Stimulated activated CD4-positive, alpha-beta T cell treated with anti-CD3 and anti-CD28 coated beads, Interleukin-2, amount 100 ng/mL, for 48 hours (primary cell): Measurements from ENCODE around the gene FRMD4A.
"Not testable (repeated sequence)": the region's sequence is repeated elsewhere in the genome, so short reads cannot be mapped to it uniquely, and the experiment has no call there.

ENCODE experiments used
- DNase-seq, 2 donors: peaks; one replicate each; pipeline ENCODE4 v3.0.0-alpha.2; 2020

The FRMD4A gene

DNA sequence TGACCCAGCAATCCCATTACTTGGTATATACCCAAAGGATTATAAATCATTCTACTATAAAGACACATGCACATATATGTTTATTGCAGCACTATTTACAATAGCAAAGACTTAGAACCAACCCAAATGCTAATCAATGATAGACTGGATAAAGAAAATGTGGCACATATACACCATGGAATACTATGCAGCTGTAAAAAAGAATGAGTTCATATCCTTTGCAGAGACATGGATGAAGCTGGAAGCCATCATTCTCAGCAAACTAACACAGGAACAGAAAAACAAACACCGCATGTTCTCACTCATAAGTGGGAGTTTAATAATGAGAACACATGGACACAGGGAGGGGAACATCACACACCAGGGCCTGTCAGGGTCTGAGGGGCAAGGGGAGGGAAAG is 434.6 kb downstream of the FRMD4A start:
- not testable (repeated sequence) for DNase-seq

DNA sequence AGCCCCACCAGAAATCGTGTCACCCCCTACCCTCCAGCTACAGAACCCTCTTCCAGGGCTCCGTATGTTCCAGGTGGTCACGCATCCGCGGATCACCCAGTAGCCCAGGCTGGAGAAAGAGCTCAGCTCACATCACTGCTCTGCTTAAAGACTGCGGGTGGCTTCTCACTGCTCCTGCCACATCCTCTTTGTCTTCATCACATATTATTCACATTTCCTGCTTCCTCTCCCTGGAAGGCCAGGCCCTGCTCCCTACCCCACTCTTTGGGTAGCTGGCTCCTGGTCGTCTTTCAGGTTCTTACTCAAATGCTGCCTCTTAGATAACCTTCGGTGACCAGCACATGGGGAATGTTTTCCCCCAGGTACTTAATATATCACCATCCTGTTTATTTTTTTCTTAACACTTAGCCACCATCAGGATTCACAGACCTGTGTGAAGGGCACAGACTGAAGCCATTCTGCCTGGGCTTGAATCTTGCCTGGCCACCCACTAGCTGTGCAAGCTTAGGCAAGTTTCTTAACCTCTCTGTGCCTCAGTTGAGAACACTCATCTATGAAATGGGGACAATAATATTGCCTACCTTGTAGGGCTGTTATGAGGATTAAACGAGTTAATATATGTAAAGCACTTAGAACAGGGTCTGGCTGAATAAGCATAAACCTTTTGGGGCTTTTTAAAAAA is 436.2 kb downstream of the FRMD4A start:
- DNase-seq, result no peak

DNA sequence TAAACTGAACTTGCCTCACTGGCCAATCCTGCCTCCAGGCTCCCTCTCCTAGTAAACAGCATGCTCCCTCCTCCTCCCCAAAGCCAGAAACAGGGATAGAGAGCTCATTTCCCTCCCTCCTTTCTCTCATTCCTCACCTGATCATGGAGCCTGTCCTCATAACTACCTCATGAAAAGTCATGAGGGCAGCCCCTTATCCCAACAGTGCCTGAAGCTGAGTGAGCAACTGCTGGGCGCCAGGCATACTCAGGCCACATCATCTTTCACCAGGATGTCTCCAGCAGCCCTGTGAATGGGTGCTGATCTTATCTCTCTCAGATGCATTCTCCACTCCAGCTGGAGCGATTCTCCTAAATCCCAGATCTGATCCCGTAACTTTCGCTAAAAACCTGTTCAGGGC is 436.8 kb downstream of the FRMD4A start:
- no peak for DNase-seq

DNA sequence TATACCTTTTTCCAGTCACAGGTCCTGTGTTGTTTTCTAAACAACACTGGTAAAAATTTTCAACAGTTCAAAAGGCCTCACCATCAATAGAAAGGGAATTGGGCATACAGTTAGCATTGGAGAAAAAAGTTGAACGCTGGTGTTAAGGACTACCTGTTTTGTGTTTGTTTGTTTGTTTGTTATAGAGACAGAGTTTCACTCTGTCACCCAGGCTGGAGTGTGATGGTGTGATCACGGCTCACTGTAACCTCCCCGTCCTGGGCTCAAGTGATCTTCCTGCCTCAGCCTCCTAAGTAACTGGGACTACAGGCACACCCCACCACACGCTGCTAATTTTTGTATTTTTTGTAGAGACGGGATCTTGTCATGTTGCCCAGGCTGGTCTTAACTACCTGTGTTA is 437.9 kb downstream of the FRMD4A start:
- no peak for DNase-seq

DNA sequence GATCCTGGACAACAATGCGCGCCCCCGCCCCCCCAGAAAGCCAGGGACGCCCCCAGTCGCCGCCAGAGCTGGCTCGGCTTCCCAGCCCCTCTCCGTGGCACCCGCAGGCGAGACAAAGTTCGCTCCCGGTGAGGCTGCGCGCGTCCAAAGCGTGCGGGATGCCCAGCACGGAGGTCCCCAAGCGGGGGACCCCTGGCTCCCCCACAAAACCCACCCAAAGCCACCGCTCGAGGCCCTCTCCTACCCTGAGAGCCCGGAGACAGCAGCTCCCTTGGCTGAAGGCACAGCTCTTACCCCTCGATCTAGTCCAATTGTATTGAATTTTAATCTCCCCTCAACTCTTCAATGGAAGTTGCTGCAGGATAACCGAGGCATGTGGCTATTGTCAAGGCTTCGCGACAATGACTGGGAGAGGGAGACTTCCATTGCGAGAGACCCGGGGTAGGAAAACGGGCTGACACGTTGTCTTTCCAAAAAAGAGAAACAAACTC is 438.7 kb downstream of the FRMD4A start:
- DNase-seq, result no peak

DNA sequence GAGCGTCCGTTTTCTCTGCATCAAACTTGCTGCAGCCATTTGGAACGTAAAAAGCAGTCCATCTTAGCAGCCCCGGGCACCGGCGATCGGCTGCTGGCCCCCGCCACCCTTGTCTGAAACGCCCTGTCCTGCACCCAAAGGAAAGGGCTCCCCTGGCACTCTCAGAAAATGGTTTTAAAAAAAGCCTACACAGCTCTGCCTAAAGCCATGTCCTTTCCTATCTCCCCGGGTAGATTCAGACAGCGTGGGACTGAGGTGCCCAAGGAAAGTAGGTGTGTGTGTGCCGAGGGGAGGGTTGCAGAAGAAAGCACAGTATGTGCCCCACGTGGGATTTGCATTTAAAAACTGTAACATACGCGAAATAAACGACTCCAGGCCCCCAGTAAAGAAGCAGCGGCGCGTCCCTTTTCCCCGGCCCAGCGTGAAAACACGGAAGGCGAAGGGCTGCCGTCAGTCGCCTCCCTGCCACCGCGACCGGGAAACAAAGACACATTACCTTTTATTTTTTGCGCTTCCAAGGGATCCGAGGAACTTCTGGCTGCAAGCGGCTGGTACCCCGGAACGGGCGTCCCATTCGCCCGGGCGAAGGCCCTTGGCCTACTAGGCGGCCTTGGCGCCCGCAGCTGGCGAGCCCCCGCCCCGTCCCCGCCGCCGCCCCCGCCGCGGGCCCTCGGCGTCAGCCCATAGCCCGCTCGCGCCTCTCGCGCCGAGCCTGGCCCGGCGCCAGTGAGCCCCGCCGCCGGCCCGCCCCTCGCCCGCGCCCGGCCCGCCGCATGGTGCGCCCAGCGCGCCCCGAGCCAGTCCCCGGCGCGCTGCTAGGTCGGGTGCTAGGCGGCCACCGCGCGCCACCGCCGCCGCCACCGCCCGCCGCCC is 439.4 kb downstream of the FRMD4A start:
- peak in 1 of 2 donors; percentile 2 for DNase-seq

DNA sequence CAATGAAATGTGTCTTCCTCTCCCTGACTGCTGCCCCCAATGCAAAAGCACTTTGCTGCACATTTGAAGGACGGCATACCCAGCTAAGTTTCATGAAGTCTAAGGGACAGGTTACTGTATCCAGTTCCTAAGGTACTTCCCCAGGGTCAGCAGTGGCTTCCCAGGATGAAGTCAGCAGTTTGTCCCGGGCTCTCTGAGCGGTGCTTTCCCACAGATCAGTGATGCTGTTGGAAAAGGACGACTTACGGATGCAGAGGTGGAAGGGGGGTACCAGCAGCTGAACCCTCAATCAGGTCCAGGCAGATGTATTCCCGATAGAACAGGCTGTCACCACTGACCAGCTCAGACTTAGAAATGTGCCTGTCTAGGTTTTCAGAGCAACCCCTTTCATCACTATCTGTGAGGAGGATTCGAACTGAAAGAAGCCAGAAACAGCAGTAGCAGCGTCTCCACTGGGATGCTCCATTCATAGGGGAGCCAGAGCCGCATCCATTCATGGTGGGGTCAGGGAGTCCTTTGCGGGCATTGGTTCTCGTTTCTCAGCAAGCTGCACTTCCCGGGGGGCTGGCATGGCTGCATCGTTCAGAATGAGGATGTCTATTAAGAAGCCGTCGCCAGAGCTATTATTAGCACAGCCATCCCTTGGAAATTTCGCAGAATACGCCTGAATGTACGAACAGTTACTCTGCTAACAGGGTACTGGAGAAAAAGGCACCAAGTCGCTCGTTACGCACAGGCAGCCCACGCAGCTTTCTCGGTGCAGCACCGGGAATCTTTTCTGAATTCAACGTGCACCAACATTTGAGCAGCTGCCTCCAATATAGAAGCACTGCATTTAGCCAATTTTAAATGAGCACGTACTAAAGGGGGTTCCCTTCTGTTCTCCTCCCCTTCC is 440.2 kb downstream of the FRMD4A start:
- DNase-seq, result no peak

DNA sequence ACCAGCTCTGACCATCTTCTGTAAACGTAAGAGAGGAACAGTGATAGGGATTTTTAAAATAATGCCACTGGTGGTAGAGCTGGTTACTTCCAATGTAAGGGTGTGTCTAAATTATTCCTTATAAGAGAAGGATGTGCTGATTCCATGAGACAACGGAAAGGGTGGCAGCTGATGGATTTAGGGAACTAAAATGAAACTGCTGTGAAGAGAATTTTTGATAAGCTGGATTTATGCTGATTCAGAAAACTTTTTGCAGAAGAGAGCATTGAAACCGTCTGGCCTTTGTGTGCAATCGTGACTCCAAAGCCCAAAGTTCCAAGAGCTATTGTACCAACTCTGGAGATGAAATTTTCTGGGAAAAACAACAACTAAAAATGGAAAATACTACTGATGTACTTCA is 443.0 kb downstream of the FRMD4A start:
- DNase-seq, result no peak

DNA sequence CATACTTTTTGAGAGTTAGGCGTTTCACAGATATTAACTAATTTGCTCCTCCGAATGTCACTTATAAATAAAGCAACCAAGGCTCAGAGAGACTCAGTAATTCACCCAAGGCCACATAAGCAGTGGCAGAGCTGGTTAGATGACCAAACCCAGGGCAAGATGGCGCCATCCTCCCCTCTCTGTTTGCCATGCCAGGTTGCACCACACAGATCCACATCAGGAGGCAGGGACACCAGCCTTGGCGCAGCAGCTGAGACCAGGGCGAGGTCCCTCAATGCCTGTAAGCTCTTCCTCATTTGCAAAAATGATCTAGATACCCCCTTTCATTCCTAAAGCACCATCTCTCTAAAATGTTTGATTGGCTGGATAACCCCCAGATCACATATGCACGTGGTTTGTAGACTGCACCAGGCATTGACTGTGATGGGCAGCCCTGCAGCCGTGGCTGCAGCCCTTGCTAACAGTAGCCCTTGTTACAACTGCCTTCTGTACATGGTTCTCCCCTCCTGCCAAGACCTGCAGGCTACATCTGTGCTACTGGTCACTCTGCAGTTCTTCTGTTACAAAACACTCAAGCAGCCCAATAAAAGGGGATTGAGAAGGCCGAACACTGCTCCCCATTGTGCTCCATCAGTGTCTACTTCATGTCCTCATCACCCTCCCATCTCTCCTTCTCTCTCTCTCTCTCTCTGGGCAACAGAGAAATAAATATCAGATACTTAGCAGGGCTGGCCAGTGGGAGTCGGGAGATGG is 445.3 kb downstream of the FRMD4A start:
- DNase-seq, result no peak

DNA sequence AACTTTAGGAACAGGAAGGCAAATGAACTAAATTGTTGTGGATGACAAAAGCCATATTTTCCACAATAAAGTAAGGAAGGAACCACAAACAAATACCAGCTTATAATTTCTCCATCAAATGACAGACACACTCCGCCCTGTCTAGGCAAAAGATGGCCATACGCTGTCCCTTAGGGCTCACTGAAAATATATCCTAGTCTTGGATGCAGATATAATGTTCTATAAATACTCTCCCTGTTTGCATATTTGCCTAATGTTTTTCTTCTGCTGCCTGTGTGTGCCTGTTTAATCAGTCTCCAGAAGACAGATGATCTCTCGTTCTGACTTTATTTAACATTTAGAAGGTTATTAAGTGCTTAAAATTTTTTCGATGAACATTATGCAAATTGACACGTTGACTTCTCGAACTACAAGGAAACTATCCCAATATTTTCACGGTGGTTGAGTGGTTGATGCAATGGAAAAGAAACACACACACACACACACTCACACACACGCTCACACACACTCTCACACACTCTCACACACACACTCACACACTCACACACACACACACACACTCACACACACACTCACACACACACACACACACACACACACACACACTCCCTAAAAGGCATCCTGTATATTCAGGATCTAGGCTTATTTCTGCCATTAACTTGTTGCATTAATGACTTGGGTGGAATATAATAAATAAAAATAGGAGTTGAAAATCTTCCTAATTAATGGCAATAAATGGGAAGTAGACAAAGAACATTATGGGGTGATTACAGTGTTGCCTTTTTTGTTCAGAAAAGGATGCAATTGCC is 446.9 kb downstream of the FRMD4A start:
- no peak for DNase-seq

DNA sequence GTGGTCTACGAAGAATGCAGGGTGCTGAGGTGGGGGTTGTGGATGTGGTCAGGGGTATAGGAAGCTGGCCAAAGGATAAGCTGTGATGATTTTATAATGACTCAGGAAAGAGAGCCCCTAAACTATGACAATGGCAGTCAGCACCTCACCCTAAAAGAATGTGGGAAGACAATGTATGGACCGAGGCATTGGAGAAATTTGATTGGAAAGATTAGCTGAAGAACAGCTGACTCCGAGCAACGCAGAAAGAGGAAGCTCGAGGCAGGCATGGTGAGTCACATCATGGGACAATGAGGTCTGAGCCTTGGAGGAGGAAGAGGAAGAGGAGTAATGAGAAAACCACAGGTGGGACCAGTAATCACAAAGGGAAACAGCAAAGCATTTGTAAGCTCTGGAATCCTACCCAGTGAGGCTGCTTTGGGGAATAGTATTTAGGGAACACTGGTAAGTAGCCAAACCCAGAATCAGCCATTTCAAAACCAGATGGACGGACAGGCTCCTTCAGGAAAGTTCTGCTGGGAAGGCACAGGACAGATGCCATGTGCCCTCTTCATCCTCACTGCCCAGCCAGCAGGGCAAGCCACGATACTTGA is 448.5 kb downstream of the FRMD4A start:
- no peak for DNase-seq

DNA sequence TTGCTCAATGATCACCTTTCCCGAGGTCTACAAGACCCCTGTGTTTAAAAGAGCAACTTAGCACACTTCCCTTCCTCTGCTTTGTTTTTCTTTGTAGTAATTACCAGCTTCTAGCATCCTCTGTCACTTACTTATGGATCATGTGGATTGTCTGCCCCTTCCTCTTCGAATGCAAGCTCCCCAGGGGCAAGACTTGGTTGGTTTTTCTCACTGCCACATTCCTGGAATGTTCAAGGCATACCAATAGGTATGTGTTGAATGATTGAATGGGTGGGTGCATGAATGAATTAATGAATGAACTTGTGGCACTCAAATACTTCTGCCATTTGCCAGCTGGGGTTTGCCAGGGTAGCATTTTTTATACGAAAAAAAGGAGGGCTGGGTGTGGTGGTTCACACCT is 450.0 kb downstream of the FRMD4A start:
- DNase-seq, result no peak

DNA sequence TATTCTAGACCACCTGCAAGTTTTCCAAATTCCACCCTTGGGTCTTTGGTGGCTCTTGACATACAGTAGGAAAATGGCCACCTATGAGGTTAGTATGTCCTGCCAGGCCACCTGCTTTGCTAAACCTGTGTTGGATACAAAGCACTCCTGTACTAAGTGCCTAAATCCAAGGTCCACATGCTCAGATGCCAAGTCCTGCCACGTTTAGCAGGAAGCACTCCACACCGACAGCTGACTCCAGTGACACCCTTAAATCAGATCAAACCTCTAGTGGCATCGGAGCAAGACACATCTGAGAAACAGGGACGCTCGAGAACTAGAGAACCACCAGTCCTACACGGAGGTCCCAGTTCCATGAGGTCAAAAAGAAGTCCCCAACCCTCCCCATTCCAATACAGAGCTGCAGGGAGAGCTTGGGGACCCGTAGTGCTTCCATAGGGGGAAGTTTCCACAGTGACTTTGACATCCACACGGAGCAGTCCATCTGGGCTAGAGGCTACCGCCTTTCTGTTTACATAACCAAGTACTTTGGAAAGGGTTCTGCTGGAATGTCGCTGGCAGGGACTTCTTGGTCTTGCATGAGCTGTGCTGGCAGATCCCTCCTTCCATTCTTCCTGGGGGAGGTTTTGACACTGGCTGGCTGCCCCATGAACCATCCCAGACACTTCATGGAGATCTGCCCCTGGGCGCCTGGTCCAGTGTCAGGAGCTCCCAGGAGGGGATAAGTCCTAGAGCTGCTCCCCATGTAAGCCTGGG is 453.4 kb downstream of the FRMD4A start:
- DNase-seq, result no peak

DNA sequence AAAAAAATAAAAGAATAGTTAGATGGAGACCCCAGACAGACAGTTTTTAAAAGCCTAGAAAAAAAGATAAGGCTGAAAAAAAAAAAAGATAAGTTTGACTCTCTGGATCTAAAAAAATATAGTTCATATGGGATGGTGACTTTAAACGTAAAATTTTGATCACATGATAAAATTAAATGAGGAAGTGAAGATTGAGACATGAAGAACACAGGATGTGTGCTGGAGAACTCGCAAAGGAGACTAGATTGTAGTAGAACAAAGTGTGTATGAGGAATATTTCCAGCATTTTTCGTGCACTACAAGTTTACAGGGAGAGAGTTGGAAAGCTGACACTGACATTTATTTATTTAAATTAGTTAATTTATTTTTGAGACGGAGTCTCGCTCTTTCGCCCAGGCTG is 457.5 kb downstream of the FRMD4A start:
- no peak for DNase-seq

DNA sequence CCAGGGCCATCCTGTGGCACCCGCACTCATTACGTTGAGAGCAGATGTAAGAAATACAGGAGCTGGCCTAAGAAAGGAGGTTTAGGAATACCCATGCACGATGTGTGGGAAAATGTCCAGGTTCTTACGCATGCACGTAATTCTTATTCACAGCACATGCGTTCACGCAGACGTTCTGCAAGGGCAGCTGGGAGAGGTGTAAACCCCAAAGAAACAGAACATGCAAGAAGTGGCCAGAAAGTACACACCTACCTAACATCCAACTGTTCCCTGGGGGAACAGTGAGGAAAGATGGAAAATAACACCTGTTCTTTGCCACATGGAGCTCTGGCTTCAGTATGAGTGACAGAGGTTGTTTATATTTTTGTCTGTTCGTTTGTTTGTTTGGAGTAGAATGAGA is 458.3 kb downstream of the FRMD4A start:
- DNase-seq, result no peak

DNA sequence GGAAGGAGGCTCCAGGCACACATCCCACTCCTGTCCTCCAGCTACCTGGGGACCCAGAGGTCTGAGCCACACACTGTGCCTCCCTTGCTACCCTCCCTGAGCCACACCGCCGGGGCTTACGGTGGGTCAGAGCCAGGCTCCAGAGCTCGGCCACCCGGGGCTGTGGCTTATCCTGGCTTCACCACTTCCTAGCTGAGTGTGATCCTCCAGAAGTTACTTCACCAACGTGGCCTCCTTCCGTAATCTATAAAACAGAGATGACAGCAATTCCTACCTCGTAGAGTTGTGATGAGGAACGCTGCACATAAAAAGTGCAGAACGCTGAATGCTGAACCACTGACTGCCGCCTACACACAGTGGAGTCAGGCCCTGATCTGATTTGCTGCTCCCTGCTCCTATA is 458.9 kb downstream of the FRMD4A start:
- no peak for DNase-seq

DNA sequence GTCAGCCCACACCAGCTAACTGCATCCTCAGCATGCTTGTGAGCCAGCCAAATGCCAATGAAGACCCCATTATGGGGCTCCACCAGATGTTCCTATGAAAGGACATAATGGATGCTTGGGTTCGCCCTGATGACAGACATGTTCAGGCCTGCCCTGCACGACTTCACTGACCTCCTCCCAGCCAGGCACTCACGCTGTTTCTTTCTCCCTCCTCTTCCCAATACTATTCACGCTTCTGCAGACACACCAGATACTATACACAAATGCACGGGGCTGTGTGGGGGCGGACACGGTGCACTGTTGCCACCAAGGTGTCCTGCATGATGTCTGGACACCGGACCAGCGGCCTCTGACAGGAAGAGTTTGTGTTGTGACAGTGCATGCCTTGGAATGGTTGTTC is 459.7 kb downstream of the FRMD4A start:
- DNase-seq, result no peak

DNA sequence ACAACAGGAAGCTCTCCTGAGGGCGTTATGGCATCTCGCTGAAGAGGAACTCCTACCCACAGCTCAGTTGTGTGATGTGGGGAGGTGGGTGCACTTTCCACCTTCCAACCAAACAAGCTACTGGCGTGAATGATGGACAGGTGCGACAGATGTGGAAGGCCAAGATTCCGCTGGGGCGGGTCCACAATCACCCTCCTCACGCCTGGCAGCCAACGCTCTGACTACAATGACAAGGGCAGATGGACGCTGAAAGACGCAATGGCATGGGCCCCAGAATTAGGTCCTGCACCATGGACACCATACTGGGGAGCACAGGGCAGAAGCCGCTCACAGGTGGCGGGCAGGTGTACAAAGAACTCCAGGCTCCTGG is 461.4 kb downstream of the FRMD4A start:
- no peak for DNase-seq

DNA sequence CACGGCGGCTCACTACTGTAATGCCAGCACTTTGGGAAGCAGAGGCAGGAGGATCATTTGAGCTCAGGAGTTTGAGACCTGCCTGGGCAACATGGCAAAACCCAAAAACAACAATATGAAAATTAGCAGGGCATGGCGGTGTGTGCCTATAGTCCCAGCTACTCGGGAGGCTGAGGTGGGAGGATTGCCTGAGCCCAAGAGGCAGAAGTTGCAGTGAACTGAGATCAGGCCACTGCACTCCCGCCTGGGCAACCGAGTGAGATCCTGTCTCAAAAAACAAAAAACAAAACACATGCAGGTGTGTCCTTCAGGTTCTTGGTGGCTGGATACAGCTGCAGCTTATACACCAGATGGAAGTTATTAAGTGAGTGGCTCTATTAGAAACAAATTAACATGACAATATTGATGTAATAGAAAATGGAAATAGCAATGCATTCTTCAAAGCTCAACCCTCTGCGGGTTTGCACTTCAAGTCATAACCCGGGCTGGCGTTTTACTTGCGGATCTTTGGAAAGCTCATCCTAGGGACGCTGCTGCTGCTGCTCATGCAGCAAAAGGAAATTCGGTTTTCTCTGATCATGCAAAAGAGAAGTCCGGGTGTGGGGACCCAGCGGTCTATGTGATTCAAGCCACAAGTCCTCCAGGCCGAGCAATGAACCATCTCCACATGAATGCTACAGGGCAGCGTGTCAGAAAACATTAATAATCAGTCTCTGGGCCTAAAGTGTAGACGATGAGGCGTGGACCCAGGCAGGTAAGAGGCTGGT is 462.0 kb downstream of the FRMD4A start:
- no peak for DNase-seq

DNA sequence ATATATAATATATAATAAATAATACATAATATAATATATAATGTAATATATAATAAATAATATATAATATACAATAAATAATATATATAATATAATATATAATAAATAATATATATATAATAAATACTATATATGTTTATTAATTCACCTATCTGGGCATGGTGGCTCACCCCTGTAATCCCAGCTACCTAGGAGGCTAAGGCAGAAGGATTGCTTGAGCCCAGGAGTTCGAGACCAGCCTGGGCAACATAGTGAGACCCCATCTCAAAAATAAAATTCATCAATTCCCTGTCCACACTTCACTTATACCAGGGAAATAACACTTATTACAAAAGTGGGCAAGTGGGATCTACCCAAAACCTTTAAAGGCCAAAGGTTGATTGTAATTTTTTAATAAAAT is 462.9 kb downstream of the FRMD4A start:
- no peak for DNase-seq
